ENCODE results near the gene PARD6G. TPM values are rescaled to one million over a fixed set of nuclear protein-coding genes. Genes with fewer than 3 reads are reported as not detected.

PARD6G gene
- total and polyA plus RNA-seq, 2 of the 13 experiments (the other 11 are each of a cell fraction or from before 2014, with no cell fraction given), result 3.6 to 7.4 TPM

GRCh38 chr18:80124131-80124530 is 123.2 kb downstream of the PARD6G start (continued):
- TF ChIP-seq PRMT3 (CRISPR knock-in tag; IDR thresholded peaks at IDR 0.05; ENCODE audit: borderline replicate concordance, low read depth) (no peak), ZNF646 (CRISPR knock-in tag; IDR thresholded peaks at IDR 0.05) (no peak), TGIF2 (CRISPR knock-in tag; IDR thresholded peaks at IDR 0.05) (no peak), CREB3 (CRISPR knock-in tag; IDR thresholded peaks at IDR 0.05) (no peak), FOXA1 (IDR thresholded peaks at IDR 0.05) (no peak), FOXA1 (CRISPR knock-in tag; IDR thresholded peaks at IDR 0.05) (no peak), LBX2 (CRISPR knock-in tag; IDR thresholded peaks at IDR 0.05; ENCODE audit: borderline replicate concordance) (no peak), SP1 (IDR thresholded peaks at IDR 0.05) (no peak), SP1 (CRISPR knock-in tag; IDR thresholded peaks at IDR 0.05) (no peak), ZNF441 (CRISPR knock-in tag; IDR thresholded peaks at IDR 0.05; ENCODE audit: borderline replicate concordance) (no peak), ZNF530 (CRISPR knock-in tag; IDR thresholded peaks at IDR 0.05; ENCODE audit: low read depth) (no peak), ZNF205 (CRISPR knock-in tag; IDR thresholded peaks at IDR 0.05) (no peak), DNMT1 (CRISPR knock-in tag; IDR thresholded peaks at IDR 0.05) (no peak), POGZ (CRISPR knock-in tag; IDR thresholded peaks at IDR 0.05) (no peak), HHEX (CRISPR knock-in tag; IDR thresholded peaks at IDR 0.05) (no peak)

Measured in HepG2 (cell line).